Cardiac muscle cell (in vitro differentiated cells and primary cell): ENCODE measurements around the gene CSNK2A1. TPM values are rescaled to one million over a fixed set of nuclear protein-coding genes. Genes with fewer than 3 reads are reported as not detected.

Experiments used
- DNase-seq, 2 donors: peaks; one replicate each; pipeline versions ENCODE4 v3.0.0 to v3.0.0-alpha.2; 2010 to 2017; ENCODE audit warnings: low read depth in 1 of 2, low spot score in 1 of 2
- H3K27ac ChIP-seq: fragments of 200-600 bp; sonication (generic); 2 replicates; pipeline ENCODE4 v1.5.1; 2016
- H3K27me3 ChIP-seq: fragments of 200-600 bp; sonication (generic); 2 replicates; pipeline ENCODE4 v1.6.0; 2016; ENCODE audit warnings: control low read depth
- H3K36me3 ChIP-seq: fragments of 200-600 bp; sonication (generic); 2 replicates; pipeline ENCODE4 v1.5.1; 2016; ENCODE audit warnings: control low read depth
- H3K4me1 ChIP-seq: fragments of 200-600 bp; sonication (generic); 2 replicates; pipeline ENCODE4 v1.8.1; 2017; ENCODE audit warnings: low read depth, mild to moderate bottlenecking, mixed run types
- H3K4me3 ChIP-seq: fragments of 200-600 bp; sonication (generic); 2 replicates; pipeline ENCODE4 v1.5.1; 2016; ENCODE audit warnings: mild to moderate bottlenecking
- H3K9me3 ChIP-seq: fragments of 200-600 bp; sonication (generic); 2 replicates; pipeline ENCODE4 v1.5.1; 2017; ENCODE audit warnings: low read depth, mild to moderate bottlenecking, control low read depth
- polyA plus RNA-seq: library from polyadenylated mRNA; unstranded; fragments of >200 nt; fragmentation: Nextera tagmentation; extraction: Ambion mirVana; gene quantifications from 2 replicates; pipeline ENCODE4 v1.2.1, GENCODE V29; 2016
- total RNA-seq: library from RNA; depleted of rRNA; stranded (reverse); fragments of >200 nt; gene quantifications from 2 replicates; pipeline ENCODE4 v1.2.3, GENCODE V29; 2016
- TF ChIP-seq, protein P1 (sequence below): IDR thresholded peaks from 2 replicates; pipeline ENCODE4 v1.5.1; 2012; ENCODE audit warnings: low read depth, mild to moderate bottlenecking, low read length

CSNK2A1 gene
- total and polyA plus RNA-seq, 2 experiments from 2014 or later: 74.8 to 189 TPM

DNA sequence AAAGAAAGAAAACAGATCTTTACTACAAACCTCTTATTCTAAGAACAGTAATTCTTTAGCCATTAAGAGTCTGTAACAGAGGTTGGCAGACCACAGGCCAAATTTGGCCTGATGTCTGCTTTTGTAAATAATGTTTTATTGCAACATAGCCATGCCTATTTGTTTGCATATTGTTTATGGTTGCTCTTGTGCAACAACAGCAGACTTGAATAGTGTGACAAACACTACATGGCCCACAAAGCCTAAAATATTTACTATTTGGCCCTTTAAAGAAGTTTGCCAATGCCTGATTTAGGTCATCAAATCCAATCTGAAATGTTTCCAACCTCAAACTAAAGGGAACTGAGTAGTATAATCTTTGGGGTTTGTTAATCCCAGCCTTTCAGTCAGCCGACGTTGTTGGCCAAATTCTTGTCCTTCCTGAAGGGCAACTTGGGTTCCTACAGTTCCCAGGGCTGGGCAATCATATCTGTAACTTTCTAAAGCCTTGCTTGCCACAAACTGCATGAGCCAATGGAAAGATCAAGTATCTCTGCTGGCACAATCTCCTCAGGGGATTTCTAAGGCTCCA lies 47.4 kb downstream of the CSNK2A1 start:
- no peaks in the 10 kb centered on the region for H3K4me1 ChIP-seq
- H3K27me3 ChIP-seq: no peaks in the 10 kb centered on the region
- H3K4me3 ChIP-seq: no peak overlapping the region
- no peaks in the 10 kb centered on the region for H3K9me3 ChIP-seq
- TF ChIP-seq, protein P1, sequence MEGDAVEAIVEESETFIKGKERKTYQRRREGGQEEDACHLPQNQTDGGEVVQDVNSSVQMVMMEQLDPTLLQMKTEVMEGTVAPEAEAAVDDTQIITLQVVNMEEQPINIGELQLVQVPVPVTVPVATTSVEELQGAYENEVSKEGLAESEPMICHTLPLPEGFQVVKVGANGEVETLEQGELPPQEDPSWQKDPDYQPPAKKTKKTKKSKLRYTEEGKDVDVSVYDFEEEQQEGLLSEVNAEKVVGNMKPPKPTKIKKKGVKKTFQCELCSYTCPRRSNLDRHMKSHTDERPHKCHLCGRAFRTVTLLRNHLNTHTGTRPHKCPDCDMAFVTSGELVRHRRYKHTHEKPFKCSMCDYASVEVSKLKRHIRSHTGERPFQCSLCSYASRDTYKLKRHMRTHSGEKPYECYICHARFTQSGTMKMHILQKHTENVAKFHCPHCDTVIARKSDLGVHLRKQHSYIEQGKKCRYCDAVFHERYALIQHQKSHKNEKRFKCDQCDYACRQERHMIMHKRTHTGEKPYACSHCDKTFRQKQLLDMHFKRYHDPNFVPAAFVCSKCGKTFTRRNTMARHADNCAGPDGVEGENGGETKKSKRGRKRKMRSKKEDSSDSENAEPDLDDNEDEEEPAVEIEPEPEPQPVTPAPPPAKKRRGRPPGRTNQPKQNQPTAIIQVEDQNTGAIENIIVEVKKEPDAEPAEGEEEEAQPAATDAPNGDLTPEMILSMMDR: no peak
- DNase-seq: peak in 1 of 2 donors; percentile 27
- H3K27ac ChIP-seq: peak overlapping the region; percentile 9
- H3K36me3 ChIP-seq: peaks cover 66% of the 10 kb centered on the region

DNA sequence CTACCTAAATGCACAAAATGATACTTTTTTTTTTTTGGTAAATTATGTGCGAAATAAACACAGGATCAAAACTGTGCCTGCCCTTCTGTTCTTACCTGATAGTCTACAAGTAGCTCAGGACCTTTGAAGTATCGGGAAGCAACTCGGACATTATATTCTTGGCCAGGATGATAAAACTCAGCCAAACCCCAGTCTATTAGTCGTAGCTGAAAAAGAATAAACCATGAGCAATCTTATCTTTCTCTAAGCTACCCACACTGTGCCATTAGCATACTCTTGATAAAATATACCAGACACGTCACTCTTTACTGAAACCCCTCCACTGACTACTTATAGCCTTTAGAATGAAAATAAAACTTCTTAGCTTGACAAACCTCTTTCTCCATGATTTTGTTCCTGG lies 51.4 kb downstream of the CSNK2A1 start:
- TF ChIP-seq, protein P1: no peak
- Histone ChIP-seq H3K9me3 (no peaks in the 10 kb centered on the region), H3K27me3 (no peaks in the 10 kb centered on the region), H3K36me3 (peaks cover 64% of the 10 kb centered on the region), H3K4me3 (no peak overlapping the region), H3K4me1 (no peaks in the 10 kb centered on the region), H3K27ac (no peak overlapping the region)
- no peak for DNase-seq

DNA sequence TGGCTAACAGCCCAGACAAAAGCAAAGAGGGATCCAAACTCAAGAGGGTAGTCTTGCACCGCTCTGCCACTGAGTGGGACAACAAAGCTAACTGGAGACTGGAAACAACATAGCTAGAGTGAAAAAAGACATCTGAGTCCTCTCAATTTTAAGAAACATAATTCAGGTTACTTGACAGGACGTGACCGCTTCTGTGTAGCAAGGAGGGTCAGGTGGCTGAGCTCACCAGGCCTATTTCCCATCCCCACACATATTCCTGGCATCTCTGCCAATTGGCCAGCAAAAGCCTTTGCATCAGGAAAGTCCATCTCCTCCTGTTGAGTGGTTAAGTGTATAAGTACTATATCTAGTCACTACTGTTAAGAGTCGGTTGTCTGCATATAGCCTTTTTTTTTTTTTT lies 55.9 kb downstream of the CSNK2A1 start:
- H3K27ac ChIP-seq: no peak overlapping the region
- H3K4me1 ChIP-seq: no peaks in the 10 kb centered on the region
- no peak for DNase-seq
- no peak overlapping the region for H3K4me3 ChIP-seq
- H3K27me3 ChIP-seq: no peaks in the 10 kb centered on the region
- TF ChIP-seq, protein P1: no peak
- no peaks in the 10 kb centered on the region for H3K9me3 ChIP-seq
- H3K36me3 ChIP-seq: peaks cover 71% of the 10 kb centered on the region

DNA sequence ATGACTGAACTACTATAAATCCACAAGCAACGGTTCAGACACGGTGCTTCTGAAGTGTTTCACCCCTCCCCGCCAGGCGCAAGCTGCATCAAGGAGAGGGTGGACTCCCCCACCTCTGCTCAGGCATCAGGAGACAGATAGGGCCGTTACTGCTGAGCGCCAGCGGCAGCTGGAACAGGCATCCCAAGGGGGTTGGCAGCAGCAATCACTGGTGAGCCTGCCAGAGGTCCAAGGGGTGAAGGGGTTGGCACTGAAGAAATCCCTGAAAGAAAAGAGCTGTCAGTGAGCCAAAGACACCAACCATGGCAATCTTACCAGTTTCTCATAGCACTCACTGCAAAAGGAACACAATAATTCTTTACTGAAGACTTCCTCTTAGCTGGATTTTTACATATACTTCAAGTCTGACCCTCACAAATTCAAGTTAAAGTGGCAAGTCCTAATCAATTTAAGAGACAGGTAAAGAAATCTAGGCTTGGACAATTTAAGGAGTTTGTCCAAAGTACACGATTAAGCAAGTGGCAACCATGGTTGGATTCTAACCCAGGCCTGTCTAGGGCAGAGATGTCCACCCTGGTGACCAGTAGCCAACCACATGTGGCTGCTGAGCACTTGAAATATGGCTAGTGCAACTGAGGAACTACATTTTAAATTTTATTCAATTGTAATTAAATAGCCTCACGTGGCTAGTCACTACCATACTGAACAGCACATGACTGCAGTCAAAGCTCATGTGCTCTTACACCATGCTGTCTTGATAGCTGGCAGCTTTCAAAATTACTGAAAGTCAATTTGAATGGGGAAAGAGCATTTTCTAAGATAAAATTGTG lies 59.6 kb downstream of the CSNK2A1 start:
- Histone ChIP-seq H3K27ac (no peak overlapping the region), H3K9me3 (no peaks in the 10 kb centered on the region), H3K4me1 (no peaks in the 10 kb centered on the region), H3K27me3 (no peaks in the 10 kb centered on the region), H3K36me3 (peaks cover 69% of the 10 kb centered on the region), H3K4me3 (no peak overlapping the region)
- TF ChIP-seq, protein P1: no peak
- DNase-seq: no peak

DNA sequence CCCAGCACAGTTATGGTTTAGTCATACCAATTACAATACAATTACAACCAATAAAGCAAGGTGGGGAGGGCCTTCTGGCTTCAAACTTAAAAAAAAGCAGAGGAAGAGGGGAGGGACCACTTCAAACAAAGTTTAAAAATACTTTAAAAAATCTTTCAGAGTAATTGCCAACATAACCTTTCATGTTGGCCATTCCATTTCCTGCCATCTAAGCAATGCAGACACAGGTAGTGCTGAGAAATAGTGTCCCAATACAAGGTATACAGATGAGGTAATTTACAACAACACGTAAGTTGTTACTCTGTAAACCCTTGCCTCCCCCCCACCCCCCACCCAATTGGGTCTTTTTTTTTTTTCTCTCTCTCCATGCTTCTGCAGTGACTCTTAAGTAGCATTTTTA lies 62.4 kb downstream of the CSNK2A1 start:
- no peak overlapping the region for H3K27ac ChIP-seq
- no peaks in the 10 kb centered on the region for H3K27me3 ChIP-seq
- H3K4me1 ChIP-seq: no peaks in the 10 kb centered on the region
- TF ChIP-seq, protein P1: no peak
- H3K36me3 ChIP-seq: peaks cover 54% of the 10 kb centered on the region
- H3K4me3 ChIP-seq: no peak overlapping the region
- DNase-seq: no peak
- H3K9me3 ChIP-seq: no peaks in the 10 kb centered on the region
